Measurements from ENCODE around the gene ERICH6B. TPM values are rescaled to one million over a fixed set of nuclear protein-coding genes. Genes with fewer than 3 reads are reported as not detected.

Gene ERICH6B
- total and polyA plus RNA-seq, 2 of the 8 experiments (the other 6 are each of a cell fraction or from before 2014, with no cell fraction given): not detected

DNA sequence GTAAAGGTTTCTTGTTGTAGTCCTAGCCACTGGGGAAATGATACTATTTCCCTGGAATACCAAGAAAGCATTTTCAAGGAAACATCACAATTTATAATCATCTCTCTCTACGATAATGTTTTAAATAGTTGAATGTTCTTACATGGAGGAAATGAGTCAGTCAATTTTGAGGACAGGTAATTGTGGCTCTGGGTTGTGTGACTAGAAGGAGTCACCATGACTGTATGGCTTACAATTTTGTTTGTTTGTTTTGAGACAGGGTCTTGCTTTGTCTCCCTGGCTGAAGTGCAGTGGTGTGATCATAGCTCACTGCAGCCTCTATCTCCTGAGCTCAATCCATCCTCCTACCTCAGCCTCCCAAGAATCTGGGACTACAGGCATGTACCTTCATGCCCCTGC is 103.4 kb downstream of the ERICH6B start:
- no peak overlapping the region for H3K4me3 ChIP-seq (ENCODE audit: extremely low read depth in 1 of 4, insufficient read depth in 2 of 4, low read depth in 3 of 4, low read length in 4 of 4)
- no peak overlapping the region for H4K8ac ChIP-seq (ENCODE audit: extremely low read depth, insufficient read depth, low read length)
- no peak overlapping the region for H2BK5ac ChIP-seq (ENCODE audit: low read depth, low read length)
- no peaks in the 10 kb centered on the region for H3K27me3 ChIP-seq (replicated peaks in 1 of 4; ENCODE audit: control insufficient read depth in 3 of 4, extremely low read depth in 1 of 4, insufficient read depth in 3 of 4, low read length in 3 of 4)
- no peak overlapping the region for H2BK15ac ChIP-seq (ENCODE audit: low read length)
- H3K23me2 ChIP-seq (ENCODE audit: low read depth, low read length): no peaks in the 10 kb centered on the region
- no peak overlapping the region for H3K4ac ChIP-seq (replicated peaks; ENCODE audit: insufficient read length, low read depth, low read length)
- no peak overlapping the region for H3K23ac ChIP-seq (ENCODE audit: insufficient read length)
- 100% methylated on average over 1 of the region's 1 CpG; no CpG with 5 or more reads in 1 of the 2 experiments for WGBS, 2 experiments (ENCODE audit: extremely low coverage in 1 of 2, insufficient coverage in 1 of 2, insufficient read length in 1 of 2, insufficient replicate concordance in 2 of 2, low coverage in 1 of 2, low lambda C conversion rate in 2 of 2, missing lambda C conversion rate in 1 of 2)
- no peak overlapping the region for H2AK5ac ChIP-seq (ENCODE audit: low read depth, low read length)
- H3K4me2 ChIP-seq (ENCODE audit: insufficient read depth in 1 of 2, low read depth in 2 of 2, low read length in 2 of 2): no peak overlapping the region
- H3K56ac ChIP-seq (replicated peaks; ENCODE audit: insufficient read length, low read depth, low read length): no peak overlapping the region
- FAIRE-seq (no peak), DNase-seq (ENCODE audit: low read depth in 1 of 2, low spot score in 2 of 2) (no peak)
- peaks cover 0 to 2% of the 10 kb centered on the region in 2 experiments for H4K20me1 ChIP-seq (replicated peaks in 1 of 2; ENCODE audit: control insufficient read depth in 1 of 2, insufficient read depth in 2 of 2, low read length in 2 of 2)
- H3K79me2 ChIP-seq (ENCODE audit: control insufficient read depth in 1 of 2, insufficient read depth in 2 of 2, low read length in 2 of 2): no peaks in the 10 kb centered on the region
- H4K91ac ChIP-seq (replicated peaks; ENCODE audit: insufficient read length, low read length): no peak overlapping the region
- CTCF ChIA-PET (ENCODE audit: partially characterized antibody): interaction anchor here (0.6 to 2.1 kb wide), 7 partner anchors 9 to 402 kb away, joined by 3 to 7 read pairs (median 3); no protein-coding TSS in a partner anchor
- H3K9ac ChIP-seq (replicated peaks in 1 of 4; ENCODE audit: extremely low read depth in 1 of 4, low read depth in 3 of 4, low read length in 3 of 4): no peak overlapping the region
- POLR2A ChIA-PET (ENCODE audit: partially characterized antibody): no interaction called here
- H3K27ac ChIP-seq (ENCODE audit: low read depth, low read length): no peak overlapping the region
- no peak overlapping the region for H2BK20ac ChIP-seq (ENCODE audit: low read length)
- H2BK120ac ChIP-seq (replicated peaks; ENCODE audit: low read depth, low read length): no peak overlapping the region
- H3K79me1 ChIP-seq (ENCODE audit: low read depth, low read length): no peaks in the 10 kb centered on the region
- no peak overlapping the region for H4K5ac ChIP-seq (ENCODE audit: insufficient read length, low read depth, low read length)
- no peak overlapping the region for H2AFZ ChIP-seq (ENCODE audit: low read length)
- H2BK12ac ChIP-seq (ENCODE audit: low read depth, low read length): no peak overlapping the region
- H3K4me1 ChIP-seq (replicated peaks in 1 of 4; ENCODE audit: control insufficient read depth in 3 of 4, insufficient read depth in 4 of 4, low read length in 3 of 4): no peaks in the 10 kb centered on the region
- no peak overlapping the region for H3K18ac ChIP-seq (ENCODE audit: extremely low read depth, low read length)
- no peaks in the 10 kb centered on the region for H3K9me3 ChIP-seq (ENCODE audit: insufficient read depth in 2 of 2, low read depth in 1 of 2, low read length in 1 of 2)
- peaks cover 4 to 52% (median 25%) of the 10 kb centered on the region in 4 experiments for H3K36me3 ChIP-seq (ENCODE audit: control insufficient read depth in 2 of 4, insufficient read depth in 4 of 4, low read length in 3 of 4)
- H3K14ac ChIP-seq (ENCODE audit: insufficient read length): no peak overlapping the region
- TF ChIP-seq TAF1 (IDR thresholded peaks at IDR 0.05; ENCODE audit: low read depth, low read length) (no peak), FOSL1 (IDR thresholded peaks at IDR 0.05; ENCODE audit: insufficient read depth, low read depth, low read length) (no peak), CREB1 (IDR thresholded peaks at IDR 0.05) (no peak), SP4 (IDR thresholded peaks at IDR 0.05; ENCODE audit: low read length) (no peak), HDAC2 (IDR thresholded peaks at IDR 0.05; ENCODE audit: borderline replicate concordance in 1 of 2, low read depth in 2 of 2, low read length in 2 of 2) (no peak), TEAD4 (IDR thresholded peaks at IDR 0.05; ENCODE audit: low read depth, low read length) (no peak), BRCA1 (IDR thresholded peaks at IDR 0.05; ENCODE audit: low read depth, low read length) (no peak), RXRA (IDR thresholded peaks at IDR 0.05; ENCODE audit: insufficient read depth, low read depth, low read length) (no peak), POLR2AphosphoS5 (IDR thresholded peaks at IDR 0.05; ENCODE audit: low read depth, low read length) (no peak), KDM1A (IDR thresholded peaks at IDR 0.05; ENCODE audit: borderline replicate concordance, low read length) (no peak), KDM4A (IDR thresholded peaks at IDR 0.05; ENCODE audit: low read depth, low read length, severe bottlenecking) (no peak), SIN3A (conservative IDR thresholded peaks at IDR 0.05 in 1 of 2, IDR thresholded peaks at IDR 0.05 in 1 of 2; ENCODE audit: low read depth in 1 of 2, low read length in 2 of 2) (no peak), MAFK (IDR thresholded peaks at IDR 0.05; ENCODE audit: low read depth, low read length) (no peak), RAD21 (IDR thresholded peaks at IDR 0.05 in 1 of 2, conservative IDR thresholded peaks at IDR 0.05 in 1 of 2; ENCODE audit: low read depth in 2 of 2, low read length in 2 of 2) (no peak)
